ENCODE measurements around the gene SPIRE1. TPM values are rescaled to one million over a fixed set of nuclear protein-coding genes. Genes with fewer than 3 reads are reported as not detected.

Gene SPIRE1
- total RNA-seq, 1 experiment from 2014 or later, result 9.5 TPM

- Mint-ChIP-seq H3K36me3 (ENCODE audit: insufficient read depth, unreplicated experiment) (no peaks in the 10 kb centered on the region), H3K27me3 (ENCODE audit: insufficient read depth, unreplicated experiment) (no peaks in the 10 kb centered on the region), H3K4me3 (ENCODE audit: unreplicated experiment) (no peak overlapping the region), H3K4me1 (ENCODE audit: low read depth, unreplicated experiment) (no peaks in the 10 kb centered on the region), H3K27ac (ENCODE audit: unreplicated experiment) (no peak overlapping the region), H3K9me3 (ENCODE audit: unreplicated experiment) (no peaks in the 10 kb centered on the region)
- intact Hi-C loops (cut with micrococcal nuclease; ENCODE audit: unreplicated experiment), result loop anchor here (10.0 kb wide), 1 partner anchor 121 kb away; no protein-coding TSS in a partner anchor
- H3K9me3 ChIP-seq, result no peaks in the 10 kb centered on the region; the same call in 1 of the 2 replicates
- H3K36me3 ChIP-seq (ENCODE audit: control insufficient read depth, insufficient read depth, low read length), result no peaks in the 10 kb centered on the region
- TF ChIP-seq, protein P1, sequence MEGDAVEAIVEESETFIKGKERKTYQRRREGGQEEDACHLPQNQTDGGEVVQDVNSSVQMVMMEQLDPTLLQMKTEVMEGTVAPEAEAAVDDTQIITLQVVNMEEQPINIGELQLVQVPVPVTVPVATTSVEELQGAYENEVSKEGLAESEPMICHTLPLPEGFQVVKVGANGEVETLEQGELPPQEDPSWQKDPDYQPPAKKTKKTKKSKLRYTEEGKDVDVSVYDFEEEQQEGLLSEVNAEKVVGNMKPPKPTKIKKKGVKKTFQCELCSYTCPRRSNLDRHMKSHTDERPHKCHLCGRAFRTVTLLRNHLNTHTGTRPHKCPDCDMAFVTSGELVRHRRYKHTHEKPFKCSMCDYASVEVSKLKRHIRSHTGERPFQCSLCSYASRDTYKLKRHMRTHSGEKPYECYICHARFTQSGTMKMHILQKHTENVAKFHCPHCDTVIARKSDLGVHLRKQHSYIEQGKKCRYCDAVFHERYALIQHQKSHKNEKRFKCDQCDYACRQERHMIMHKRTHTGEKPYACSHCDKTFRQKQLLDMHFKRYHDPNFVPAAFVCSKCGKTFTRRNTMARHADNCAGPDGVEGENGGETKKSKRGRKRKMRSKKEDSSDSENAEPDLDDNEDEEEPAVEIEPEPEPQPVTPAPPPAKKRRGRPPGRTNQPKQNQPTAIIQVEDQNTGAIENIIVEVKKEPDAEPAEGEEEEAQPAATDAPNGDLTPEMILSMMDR (IDR thresholded peaks at IDR 0.05; ENCODE audit: insufficient read depth in 1 of 2, low read depth in 1 of 2, low read length in 1 of 2, severe bottlenecking in 1 of 2, unreplicated experiment in 1 of 2), result no peak
- ChIA-PET CTCF (interaction anchor here (1.4 kb wide), 1 partner anchor 269 kb away, joined by 3 read pairs; no protein-coding TSS in a partner anchor), POLR2A (no interaction called here)
- H3K4me1 ChIP-seq, result no peaks in the 10 kb centered on the region
- BruUV-seq (replicated peaks), result no TSS peak
- no peak overlapping the region for H3K4me3 ChIP-seq (ENCODE audit: low read depth, low read length)
- no peak for DNase-seq
- H3K27me3 ChIP-seq (replicated peaks; ENCODE audit: control insufficient read depth, insufficient read depth, low read length), result no peaks in the 10 kb centered on the region
These were observed 142.4 kb downstream of the SPIRE1 start for GRCh38 chr18:12515550-12515949.

GRCh38 chr18:12507007-12507406 is 150.9 kb downstream of the SPIRE1 start:
- ChIA-PET CTCF (no interaction called here), POLR2A (interaction anchor here (0.6 kb wide), 1 partner anchor 754 kb away, joined by 3 read pairs; no protein-coding TSS in a partner anchor)
- no peaks in the 10 kb centered on the region for H3K27me3 Mint-ChIP-seq (ENCODE audit: insufficient read depth, unreplicated experiment)
- Histone ChIP-seq H3K9me3 (no peaks in the 10 kb centered on the region), H3K4me1 (no peaks in the 10 kb centered on the region), H3K36me3 (ENCODE audit: control insufficient read depth, insufficient read depth, low read length) (no peaks in the 10 kb centered on the region), H3K4me3 (ENCODE audit: low read depth, low read length) (no peak overlapping the region), H3K27me3 (replicated peaks; ENCODE audit: control insufficient read depth, insufficient read depth, low read length) (no peaks in the 10 kb centered on the region)
- H3K4me3 Mint-ChIP-seq (ENCODE audit: unreplicated experiment), result no peak overlapping the region
- intact Hi-C loops (cut with micrococcal nuclease; ENCODE audit: unreplicated experiment), result no loop called here
- H3K4me1 Mint-ChIP-seq (ENCODE audit: low read depth, unreplicated experiment), result no peaks in the 10 kb centered on the region
- TF ChIP-seq, protein P1 (IDR thresholded peaks at IDR 0.05; ENCODE audit: insufficient read depth in 1 of 2, low read depth in 1 of 2, low read length in 1 of 2, severe bottlenecking in 1 of 2, unreplicated experiment in 1 of 2), result no peak
- BruUV-seq (replicated peaks), result no TSS peak
- H3K36me3 Mint-ChIP-seq (ENCODE audit: insufficient read depth, unreplicated experiment), result no peaks in the 10 kb centered on the region
- DNase-seq, result no peak
- no peaks in the 10 kb centered on the region for H3K9me3 Mint-ChIP-seq (ENCODE audit: unreplicated experiment)
- no peak overlapping the region for H3K27ac Mint-ChIP-seq (ENCODE audit: unreplicated experiment)

GRCh38 chr18:12500986-12501385 is 156.9 kb downstream of the SPIRE1 start:
- BruUV-seq (replicated peaks), result no TSS peak
- no peak for DNase-seq
- Histone ChIP-seq H3K4me3 (ENCODE audit: low read depth, low read length) (no peak overlapping the region), H3K4me1 (no peaks in the 10 kb centered on the region), H3K36me3 (ENCODE audit: control insufficient read depth, insufficient read depth, low read length) (no peaks in the 10 kb centered on the region), H3K9me3 (no peaks in the 10 kb centered on the region), H3K27me3 (replicated peaks; ENCODE audit: control insufficient read depth, insufficient read depth, low read length) (no peaks in the 10 kb centered on the region)
- TF ChIP-seq, protein P1 (IDR thresholded peaks at IDR 0.05; ENCODE audit: insufficient read depth in 1 of 2, low read depth in 1 of 2, low read length in 1 of 2, severe bottlenecking in 1 of 2, unreplicated experiment in 1 of 2), result no peak
- Mint-ChIP-seq H3K27ac (ENCODE audit: unreplicated experiment) (no peak overlapping the region), H3K36me3 (ENCODE audit: insufficient read depth, unreplicated experiment) (no peaks in the 10 kb centered on the region), H3K27me3 (ENCODE audit: insufficient read depth, unreplicated experiment) (no peaks in the 10 kb centered on the region), H3K4me1 (ENCODE audit: low read depth, unreplicated experiment) (no peaks in the 10 kb centered on the region), H3K9me3 (ENCODE audit: unreplicated experiment) (no peaks in the 10 kb centered on the region), H3K4me3 (ENCODE audit: unreplicated experiment) (no peak overlapping the region)
- ChIA-PET POLR2A (no interaction called here), CTCF (interaction anchor here (0.6 to 0.7 kb wide), 2 partner anchors 16 to 22 kb away, joined by 5 read pairs; no protein-coding TSS in a partner anchor)
- intact Hi-C loops (cut with micrococcal nuclease; ENCODE audit: unreplicated experiment), result no loop called here
